H1 (cell line): ENCODE data around the gene ZMYM4. TPM values are rescaled to one million over a fixed set of nuclear protein-coding genes. Genes with fewer than 3 reads are reported as not detected.

Experiments
- CTCF ChIA-PET: fragments of 300-600 bp; sonication (Branson Sonifier 250); formaldehyde crosslinking; loops from one replicate; lab custom pipeline; 2021; ENCODE audit not compliant: partially characterized antibody; lab: Charles Lee
- POLR2A ChIA-PET: fragments of 300-600 bp; sonication (Branson Sonifier 250); formaldehyde crosslinking; loops from one replicate; lab custom pipeline; 2021; ENCODE audit warnings: inconsistent platforms; ENCODE audit not compliant: partially characterized antibody; lab: Charles Lee
- DNase-seq, 2 experiments: peaks; one replicate each; pipeline versions ENCODE4 v3.0.0 to v3.0.0-alpha.2; 2010 to 2022; ENCODE audit warnings: low spot score in 2 of 2, low read depth in 1 of 2, mixed read lengths in 1 of 2
- FAIRE-seq: peaks from 2 replicates; lab custom pipeline; 2011; peaks lifted over from hg19 to GRCh38; lab: Jason Lieb, UNC
- H2AFZ ChIP-seq: 2 replicates; pipeline ENCODE4 v1.8.1; 2012; ENCODE audit warnings: low read length, inconsistent platforms
- H2AK5ac ChIP-seq: 2 replicates; pipeline ENCODE4 v1.6.1; 2013; ENCODE audit warnings: low read depth, low read length
- H2BK120ac ChIP-seq: replicated peaks from 2 replicates; pipeline ENCODE3; 2013; ENCODE audit warnings: low read depth, low read length, inconsistent platforms
- H2BK12ac ChIP-seq: 2 replicates; pipeline ENCODE4 v1.6.1; 2013; ENCODE audit warnings: low read depth, low read length
- H2BK15ac ChIP-seq: 2 replicates; pipeline ENCODE4 v1.6.1; 2013; ENCODE audit warnings: low read length
- H2BK20ac ChIP-seq: 2 replicates; pipeline ENCODE4 v1.6.1; 2013; ENCODE audit warnings: low read length
- H2BK5ac ChIP-seq: 2 replicates; pipeline ENCODE4 v1.6.1; 2013; ENCODE audit warnings: low read depth, low read length
- H3K14ac ChIP-seq: 2 replicates; pipeline ENCODE4 v1.6.1; 2013; ENCODE audit warnings: inconsistent platforms; ENCODE audit not compliant: insufficient read length
- H3K18ac ChIP-seq: 2 replicates; pipeline ENCODE4 v1.6.1; 2013; ENCODE audit warnings: low read length; ENCODE audit errors: extremely low read depth
- H3K23ac ChIP-seq: 2 replicates; pipeline ENCODE4 v1.6.1; 2013; ENCODE audit warnings: inconsistent platforms; ENCODE audit not compliant: insufficient read length
- H3K23me2 ChIP-seq: 2 replicates; pipeline ENCODE4 v1.6.1; 2013; ENCODE audit warnings: low read depth, low read length
- H3K27ac ChIP-seq: 2 replicates; pipeline ENCODE4 v1.6.1; 2011; ENCODE audit warnings: low read depth, low read length, inconsistent platforms
- H3K27me3 ChIP-seq, 4 experiments: replicated peaks in 1 of 4; 1 replicate in 1 of 4; 2 replicates in 3 of 4; pipeline versions ENCODE4 v1.6.1 to v1.8.1; 2011 to 2013; ENCODE audit warnings: low read length in 3 of 4, mild to moderate bottlenecking in 3 of 4, inconsistent platforms in 2 of 4, mixed read lengths in 2 of 4, moderate library complexity in 1 of 4; ENCODE audit not compliant: control insufficient read depth in 3 of 4, insufficient read depth in 3 of 4; ENCODE audit errors: extremely low read depth in 1 of 4
- H3K36me3 ChIP-seq, 4 experiments: 2 replicates each; pipeline versions ENCODE4 v1.6.1 to v1.8.1; 2011 to 2013; ENCODE audit warnings: mild to moderate bottlenecking in 4 of 4, low read length in 3 of 4, moderate library complexity in 2 of 4, control low read depth in 1 of 4, inconsistent platforms in 1 of 4; ENCODE audit not compliant: insufficient read depth in 4 of 4, control insufficient read depth in 2 of 4
- H3K4ac ChIP-seq: replicated peaks from 2 replicates; pipeline ENCODE3; 2013; ENCODE audit warnings: low read length, low read depth, mixed read lengths, inconsistent platforms; ENCODE audit not compliant: insufficient read length
- H3K4me1 ChIP-seq, 4 experiments: replicated peaks in 1 of 4; 1 replicate in 1 of 4; 2 replicates in 3 of 4; pipeline versions ENCODE4 v1.6.1 to v1.8.1; 2011 to 2013; ENCODE audit warnings: low read length in 3 of 4, inconsistent platforms in 2 of 4, mixed read lengths in 1 of 4; ENCODE audit not compliant: insufficient read depth in 4 of 4, control insufficient read depth in 3 of 4
- H3K4me2 ChIP-seq, 2 experiments: 2 replicates each; pipeline versions ENCODE4 v1.6.1 to v1.8.1; 2011 to 2013; ENCODE audit warnings: low read depth in 2 of 2, low read length in 2 of 2, control low read depth in 1 of 2, inconsistent platforms in 1 of 2, mild to moderate bottlenecking in 1 of 2; ENCODE audit not compliant: insufficient read depth in 1 of 2
- H3K4me3 ChIP-seq, 4 experiments: fragments of 200-600, 300-600 bp in 1 of 4; sonication (generic), shearing (Covaris generic), sonication (Bioruptor Twin) in 1 of 4; 2 replicates each; pipeline versions ENCODE4 v1.5.1 to v1.8.1; 2011 to 2016; ENCODE audit warnings: low read length in 4 of 4, low read depth in 3 of 4, control low read depth in 2 of 4, inconsistent platforms in 2 of 4, mild to moderate bottlenecking in 2 of 4, mixed read lengths in 1 of 4, moderate library complexity in 1 of 4; ENCODE audit not compliant: insufficient read depth in 2 of 4; ENCODE audit errors: extremely low read depth in 1 of 4
- H3K56ac ChIP-seq: replicated peaks from 2 replicates; pipeline ENCODE3; 2013; ENCODE audit warnings: low read depth, mild to moderate bottlenecking, mixed read lengths, low read length, inconsistent platforms; ENCODE audit not compliant: insufficient read length
- H3K79me1 ChIP-seq: 2 replicates; pipeline ENCODE4 v1.6.1; 2013; ENCODE audit warnings: low read depth, low read length, control low read depth
- H3K79me2 ChIP-seq, 2 experiments: 2 replicates each; pipeline versions ENCODE4 v1.6.1 to v1.8.1; 2012 to 2013; ENCODE audit warnings: low read length in 2 of 2, mild to moderate bottlenecking in 2 of 2, inconsistent platforms in 1 of 2; ENCODE audit not compliant: insufficient read depth in 2 of 2, control insufficient read depth in 1 of 2
- H3K9ac ChIP-seq, 4 experiments: replicated peaks in 1 of 4; 1 replicate in 1 of 4; 2 replicates in 3 of 4; pipeline versions ENCODE4 v1.6.1 to v1.8.1; 2011 to 2013; ENCODE audit warnings: low read depth in 3 of 4, low read length in 3 of 4, control low read depth in 2 of 4, mild to moderate bottlenecking in 2 of 4, moderate library complexity in 2 of 4, inconsistent platforms in 1 of 4; ENCODE audit errors: extremely low read depth in 1 of 4
- H3K9me3 ChIP-seq, 2 experiments: 2 replicates each; pipeline versions ENCODE4 v1.6.1 to v1.8.1; 2012 to 2013; ENCODE audit warnings: mild to moderate bottlenecking in 2 of 2, moderate library complexity in 2 of 2, control low read depth in 1 of 2, inconsistent platforms in 1 of 2, low read depth in 1 of 2, low read length in 1 of 2, mixed read lengths in 1 of 2; ENCODE audit not compliant: insufficient read depth in 2 of 2
- H4K20me1 ChIP-seq, 2 experiments: replicated peaks in 1 of 2; 2 replicates each; pipeline versions ENCODE3 to v1.8.1; 2011 to 2013; ENCODE audit warnings: inconsistent platforms in 2 of 2, low read length in 2 of 2, mild to moderate bottlenecking in 1 of 2; ENCODE audit not compliant: insufficient read depth in 2 of 2, control insufficient read depth in 1 of 2
- H4K5ac ChIP-seq: 2 replicates; pipeline ENCODE4 v1.6.1; 2013; ENCODE audit warnings: low read length, low read depth, mixed read lengths, inconsistent platforms; ENCODE audit not compliant: insufficient read length
- H4K8ac ChIP-seq: 2 replicates; pipeline ENCODE4 v1.8.0; 2013; ENCODE audit warnings: mild to moderate bottlenecking, moderate library complexity, low read length, inconsistent platforms; ENCODE audit not compliant: insufficient read depth; ENCODE audit errors: extremely low read depth
- H4K91ac ChIP-seq: replicated peaks from 2 replicates; pipeline ENCODE3; 2013; ENCODE audit warnings: low read length, mixed read lengths, inconsistent platforms; ENCODE audit not compliant: insufficient read length
- BACH1 ChIP-seq: IDR thresholded peaks from 2 replicates; pipeline ENCODE4 v1.6.1; 2012; ENCODE audit warnings: low read length, improper control_type of control experiment
- GABPA ChIP-seq: IDR thresholded peaks from 2 replicates; pipeline ENCODE4 v1.6.1; 2011; ENCODE audit warnings: mild to moderate bottlenecking, low read length, moderate library complexity, borderline replicate concordance; ENCODE audit not compliant: insufficient read depth
- HDAC2 ChIP-seq, 2 experiments: fragments of 300-600 bp in 1 of 2; sonication (generic) in 1 of 2; IDR thresholded peaks; 2 replicates each; pipeline ENCODE4 v1.6.1; 2011 to 2012; ENCODE audit warnings: low read depth in 2 of 2, low read length in 2 of 2, mild to moderate bottlenecking in 2 of 2, moderate library complexity in 2 of 2, borderline replicate concordance in 1 of 2, inconsistent platforms in 1 of 2
- HDAC6 ChIP-seq: IDR thresholded peaks from one replicate; pipeline ENCODE4 v1.7.1; 2012; ENCODE audit warnings: low read depth, mild to moderate bottlenecking, inconsistent platforms, low read length, moderate library complexity
- KDM4A ChIP-seq: IDR thresholded peaks from one replicate; pipeline ENCODE4 v1.7.1; 2012; ENCODE audit warnings: low read depth, mild to moderate bottlenecking, moderate library complexity, low read length, inconsistent platforms; ENCODE audit not compliant: severe bottlenecking
- POLR2A ChIP-seq, 2 experiments: IDR thresholded peaks; 1 replicate in 1 of 2; 2 replicates in 1 of 2; pipeline ENCODE4 v1.6.1; 2011; ENCODE audit warnings: low read depth in 2 of 2, low read length in 2 of 2, mild to moderate bottlenecking in 2 of 2; ENCODE audit errors: control extremely low read depth in 1 of 2
- RBBP5 ChIP-seq: IDR thresholded peaks from 2 replicates; pipeline ENCODE4 v1.7.1; 2012; ENCODE audit warnings: low read depth, mild to moderate bottlenecking, inconsistent platforms, low read length, moderate library complexity, borderline replicate concordance
- TCF12 ChIP-seq: IDR thresholded peaks from 2 replicates; pipeline ENCODE4 v1.6.1; 2011; ENCODE audit warnings: low read depth, mild to moderate bottlenecking, low read length
- WGBS, 2 experiments: shearing (Covaris generic) in 1 of 2; methylation state at CpG; one replicate each; pipeline versions ENCODE4 v1.1.6 to v1.1.7; 2013 to 2015; ENCODE audit warnings: low lambda C conversion rate in 2 of 2, mixed read lengths in 2 of 2, inconsistent platforms in 1 of 2, low coverage in 1 of 2, missing lambda C conversion rate in 1 of 2; ENCODE audit not compliant: insufficient replicate concordance in 2 of 2, insufficient coverage in 1 of 2, insufficient read length in 1 of 2; ENCODE audit errors: extremely low coverage in 1 of 2, missing lambda C conversion rate in 1 of 2; 5-methylcytosine and 5-hydroxymethylcytosine counted together
- polyA plus RNA-seq, 7 experiments: library from polyadenylated mRNA; depleted of rRNA in 3 of 7; stranded (reverse) in 5 of 7; unstranded in 2 of 7; fragments of >200 nt in 5 of 7; fragments of 200-250 nt in 2 of 7; gene quantifications; 1 replicate in 5 of 7; 2 replicates in 1 of 7; 4 replicates in 1 of 7; pipeline versions ENCODE4 v1.2.1 to v1.2.3, GENCODE V29; 2011 to 2013; ENCODE audit warnings: missing spikeins in 2 of 7, mixed read lengths in 2 of 7
- total RNA-seq: library from RNA; stranded (reverse); fragmentation: NEBNext Ultra II Directional; extraction: Animal tissue kit (Norgen Biotek cat#: 25700); gene quantifications from 2 replicates; pipeline ENCODE4 v1.2.1, GENCODE V29; 2021
- TF ChIP-seq, protein P1 (sequence below): IDR thresholded peaks from 2 replicates; pipeline ENCODE4 v1.6.1; 2011; ENCODE audit warnings: low read length, improper control_type of control experiment
- TF ChIP-seq, protein P2 (sequence below), 3 experiments: IDR thresholded peaks; 1 replicate in 2 of 3; 2 replicates in 1 of 3; pipeline versions ENCODE4 v1.5.1 to v1.6.1; 2011; ENCODE audit warnings: low read length in 3 of 3, mild to moderate bottlenecking in 3 of 3, inconsistent platforms in 2 of 3, low read depth in 1 of 3, moderate library complexity in 1 of 3; ENCODE audit not compliant: insufficient read depth in 1 of 3; ENCODE audit errors: control extremely low read depth in 1 of 3

The ZMYM4 gene
- total and polyA plus RNA-seq, 2 of the 8 experiments (the other 6 are each of a cell fraction or from before 2014, with no cell fraction given): 16.7 to 81.3 TPM

DNA sequence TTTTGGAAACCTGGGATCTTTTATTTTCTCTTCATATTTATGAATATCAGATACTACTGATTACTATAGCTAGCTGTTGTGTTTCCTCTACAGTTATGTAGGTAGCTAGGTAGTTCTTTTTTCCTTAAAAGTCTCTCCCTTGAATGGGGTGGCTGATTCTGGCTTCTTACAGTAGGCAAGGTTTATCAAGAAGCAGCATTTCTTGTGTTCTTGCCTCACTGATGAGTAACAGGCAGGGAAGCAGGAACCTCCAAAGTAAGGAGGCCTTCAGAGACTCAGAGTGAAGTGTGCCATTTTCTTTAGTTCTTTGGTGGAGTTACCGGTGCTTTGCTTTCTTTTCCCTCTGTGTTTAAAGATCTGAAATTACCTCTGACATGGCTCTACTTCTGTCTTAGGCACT is 56.0 kb downstream of the ZMYM4 start:
- Histone ChIP-seq H3K23me2 (no peaks in the 10 kb centered on the region), H3K27ac (no peak overlapping the region), H3K27me3 (no peaks in the 10 kb centered on the region), H2BK20ac (no peak overlapping the region), H4K20me1 (peaks cover 1 to 2% of the 10 kb centered on the region in 2 experiments), H3K4me3 (no peak overlapping the region), H3K23ac (no peak overlapping the region), H3K18ac (no peak overlapping the region), H3K79me1 (peaks cover 2% of the 10 kb centered on the region; the same call in 1 of the 2 replicates), H3K4me1 (no peaks in the 10 kb centered on the region), H3K4ac (no peak overlapping the region), H2BK12ac (no peak overlapping the region), H2BK120ac (no peak overlapping the region), H3K14ac (no peak overlapping the region), H2AK5ac (no peak overlapping the region), H3K79me2 (peaks cover 0 to 41% of the 10 kb centered on the region in 2 experiments; a peak in 2 of 4 replicates), H3K9ac (no peak overlapping the region), H3K56ac (no peak overlapping the region), H2AFZ (no peak overlapping the region), H4K8ac (no peak overlapping the region), H4K91ac (no peak overlapping the region), H4K5ac (no peak overlapping the region), H2BK5ac (no peak overlapping the region), H3K4me2 (no peak overlapping the region), H3K9me3 (no peaks in the 10 kb centered on the region), H2BK15ac (no peak overlapping the region), H3K36me3 (peaks cover 0 to 9% (median 3%) of the 10 kb centered on the region in 4 experiments; a peak in 1 of 8 replicates)
- DNase-seq: no peak
- ChIA-PET CTCF (no interaction called here), POLR2A (no interaction called here)
- FAIRE-seq: no peak
- 94% methylated on average over 1 of the region's 1 CpG; no CpG with 5 or more reads in 1 of the 2 experiments for WGBS, 2 experiments
- TF ChIP-seq GABPA: no peak
- no peak for TF ChIP-seq HDAC6
- TF ChIP-seq HDAC2 (IDR thresholded peaks at IDR 0.05; ENCODE audit: borderline replicate concordance in 1 of 2, low read depth in 2 of 2, low read length in 2 of 2): no peak
- TF ChIP-seq, protein P1, sequence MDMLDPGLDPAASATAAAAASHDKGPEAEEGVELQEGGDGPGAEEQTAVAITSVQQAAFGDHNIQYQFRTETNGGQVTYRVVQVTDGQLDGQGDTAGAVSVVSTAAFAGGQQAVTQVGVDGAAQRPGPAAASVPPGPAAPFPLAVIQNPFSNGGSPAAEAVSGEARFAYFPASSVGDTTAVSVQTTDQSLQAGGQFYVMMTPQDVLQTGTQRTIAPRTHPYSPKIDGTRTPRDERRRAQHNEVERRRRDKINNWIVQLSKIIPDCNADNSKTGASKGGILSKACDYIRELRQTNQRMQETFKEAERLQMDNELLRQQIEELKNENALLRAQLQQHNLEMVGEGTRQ: no peak
- TF ChIP-seq, protein P2, sequence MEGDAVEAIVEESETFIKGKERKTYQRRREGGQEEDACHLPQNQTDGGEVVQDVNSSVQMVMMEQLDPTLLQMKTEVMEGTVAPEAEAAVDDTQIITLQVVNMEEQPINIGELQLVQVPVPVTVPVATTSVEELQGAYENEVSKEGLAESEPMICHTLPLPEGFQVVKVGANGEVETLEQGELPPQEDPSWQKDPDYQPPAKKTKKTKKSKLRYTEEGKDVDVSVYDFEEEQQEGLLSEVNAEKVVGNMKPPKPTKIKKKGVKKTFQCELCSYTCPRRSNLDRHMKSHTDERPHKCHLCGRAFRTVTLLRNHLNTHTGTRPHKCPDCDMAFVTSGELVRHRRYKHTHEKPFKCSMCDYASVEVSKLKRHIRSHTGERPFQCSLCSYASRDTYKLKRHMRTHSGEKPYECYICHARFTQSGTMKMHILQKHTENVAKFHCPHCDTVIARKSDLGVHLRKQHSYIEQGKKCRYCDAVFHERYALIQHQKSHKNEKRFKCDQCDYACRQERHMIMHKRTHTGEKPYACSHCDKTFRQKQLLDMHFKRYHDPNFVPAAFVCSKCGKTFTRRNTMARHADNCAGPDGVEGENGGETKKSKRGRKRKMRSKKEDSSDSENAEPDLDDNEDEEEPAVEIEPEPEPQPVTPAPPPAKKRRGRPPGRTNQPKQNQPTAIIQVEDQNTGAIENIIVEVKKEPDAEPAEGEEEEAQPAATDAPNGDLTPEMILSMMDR (IDR thresholded peaks at IDR 0.05; ENCODE audit: control extremely low read depth in 1 of 3, insufficient read depth in 1 of 3, low read depth in 1 of 3, low read length in 3 of 3): no peak
- TF ChIP-seq KDM4A: no peak
- no peak for TF ChIP-seq TCF12
- no peak for TF ChIP-seq RBBP5
- TF ChIP-seq POLR2A (IDR thresholded peaks at IDR 0.05; ENCODE audit: control extremely low read depth in 1 of 2, low read depth in 2 of 2, low read length in 2 of 2): no peak
- TF ChIP-seq BACH1: no peak
